SH-SY5Y (cell line): ENCODE measurements around the gene SEH1L.

Experiments
- GATA2 ChIP-seq: IDR thresholded peaks from 2 replicates; pipeline ENCODE4 v1.6.1; 2011; ENCODE audit warnings: mild to moderate bottlenecking, low read depth, low read length
- GATA3 ChIP-seq: IDR thresholded peaks from 2 replicates; pipeline ENCODE4 v1.6.1; 2011; ENCODE audit warnings: low read depth, mild to moderate bottlenecking, low read length, moderate library complexity

Gene SEH1L

DNA sequence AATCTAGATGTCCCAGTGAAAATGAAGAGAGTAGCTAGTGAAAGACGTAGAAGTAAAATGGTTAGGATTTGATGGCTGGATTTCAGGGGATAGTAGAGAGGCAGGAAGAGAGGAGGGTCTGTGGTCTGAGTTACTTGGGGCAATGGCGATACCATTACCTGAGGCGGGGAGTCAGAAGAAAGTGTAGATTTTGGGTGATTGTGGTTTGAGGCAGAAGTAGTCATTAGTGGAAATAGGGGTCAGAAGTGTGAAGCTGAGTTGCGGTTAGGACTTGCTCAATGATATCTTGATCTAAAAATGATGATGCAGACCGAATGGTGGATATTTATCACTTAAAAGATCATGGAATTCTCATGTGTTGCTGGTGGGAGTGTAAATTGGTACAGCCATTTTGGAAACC, 84.4 kb downstream of the SEH1L start:
- no peak for TF ChIP-seq GATA2
- TF ChIP-seq GATA3, result no peak

DNA sequence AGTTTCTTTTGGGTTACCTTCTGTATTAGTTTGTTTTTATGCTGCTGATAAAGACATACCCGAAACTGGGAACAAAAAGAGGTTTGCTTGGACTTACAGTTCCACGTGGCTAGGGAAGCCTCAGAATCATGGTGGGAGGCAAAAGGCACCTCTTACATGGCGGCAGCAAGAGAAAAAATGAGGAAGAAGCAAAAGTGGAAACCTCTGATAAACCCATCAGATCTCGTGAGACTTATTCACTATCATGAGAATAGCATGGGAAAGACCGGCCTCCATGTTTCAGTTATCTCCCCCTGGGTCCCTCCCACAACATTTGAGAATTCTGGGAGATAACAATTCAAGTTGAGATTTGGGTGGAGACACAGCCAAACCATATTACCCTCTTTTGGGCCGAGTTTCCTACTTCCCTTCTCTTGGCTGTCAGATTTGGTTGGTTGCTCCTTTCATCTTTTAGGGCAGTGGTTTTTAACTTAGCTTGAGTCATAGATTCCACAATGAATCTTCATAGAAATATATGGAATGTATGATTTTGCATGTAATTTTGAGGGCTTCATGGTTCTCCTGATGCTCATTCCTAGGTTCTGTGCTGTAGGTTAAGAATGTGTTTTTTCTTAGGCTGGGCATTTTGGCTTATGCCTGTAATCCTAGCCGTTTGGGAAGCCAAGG, 87.6 kb downstream of the SEH1L start:
- no peak for TF ChIP-seq GATA3
- TF ChIP-seq GATA2, result no peak

DNA sequence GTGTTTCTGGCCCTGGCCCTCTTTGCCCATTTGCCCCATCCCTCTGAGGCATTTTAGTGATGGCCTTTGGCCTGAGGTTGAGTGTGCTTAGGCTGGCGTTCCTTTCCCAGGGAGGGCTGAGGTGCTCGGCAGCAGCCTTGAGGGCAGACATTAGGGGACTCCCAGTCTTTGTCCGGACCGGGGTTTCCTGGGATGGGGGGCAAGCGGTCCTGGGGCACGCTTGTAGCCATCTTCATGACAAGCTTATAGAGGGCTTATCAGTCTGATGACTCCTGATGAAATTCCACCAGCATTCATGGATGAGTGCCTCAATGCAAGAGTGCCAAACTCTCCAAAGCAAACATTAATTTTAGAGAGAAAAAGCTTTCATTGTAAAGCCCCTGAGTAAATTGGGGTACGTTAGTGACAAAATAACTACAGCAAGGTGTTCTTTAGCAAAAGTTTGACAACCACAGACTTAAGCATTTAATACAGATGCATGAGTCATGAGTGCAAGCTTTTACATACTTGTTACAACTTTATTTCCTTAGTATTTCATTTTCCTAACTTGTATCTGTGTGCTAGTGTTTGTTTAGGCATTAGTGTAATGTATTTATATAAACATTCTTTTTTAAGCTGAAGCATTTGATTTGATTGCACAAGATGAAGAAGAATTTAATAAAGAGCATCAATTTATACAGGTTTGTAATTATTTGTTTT, 89.0 kb downstream of the SEH1L start:
- no peak for TF ChIP-seq GATA3
- TF ChIP-seq GATA2, result no peak
